Cardiac atrium fibroblast (primary cell): ENCODE measurements around the gene MAP9. TPM values are rescaled to one million over a fixed set of nuclear protein-coding genes. Genes with fewer than 3 reads are reported as not detected.

Source experiments
- total RNA-seq: library from RNA; depleted of rRNA; stranded (reverse); fragments of >200 nt; gene quantifications from 2 replicates; pipeline ENCODE4 v1.2.3, GENCODE V29; 2015

Gene MAP9
- total RNA-seq: 9.7 and 21.7 TPM in 2 replicates

DNA sequence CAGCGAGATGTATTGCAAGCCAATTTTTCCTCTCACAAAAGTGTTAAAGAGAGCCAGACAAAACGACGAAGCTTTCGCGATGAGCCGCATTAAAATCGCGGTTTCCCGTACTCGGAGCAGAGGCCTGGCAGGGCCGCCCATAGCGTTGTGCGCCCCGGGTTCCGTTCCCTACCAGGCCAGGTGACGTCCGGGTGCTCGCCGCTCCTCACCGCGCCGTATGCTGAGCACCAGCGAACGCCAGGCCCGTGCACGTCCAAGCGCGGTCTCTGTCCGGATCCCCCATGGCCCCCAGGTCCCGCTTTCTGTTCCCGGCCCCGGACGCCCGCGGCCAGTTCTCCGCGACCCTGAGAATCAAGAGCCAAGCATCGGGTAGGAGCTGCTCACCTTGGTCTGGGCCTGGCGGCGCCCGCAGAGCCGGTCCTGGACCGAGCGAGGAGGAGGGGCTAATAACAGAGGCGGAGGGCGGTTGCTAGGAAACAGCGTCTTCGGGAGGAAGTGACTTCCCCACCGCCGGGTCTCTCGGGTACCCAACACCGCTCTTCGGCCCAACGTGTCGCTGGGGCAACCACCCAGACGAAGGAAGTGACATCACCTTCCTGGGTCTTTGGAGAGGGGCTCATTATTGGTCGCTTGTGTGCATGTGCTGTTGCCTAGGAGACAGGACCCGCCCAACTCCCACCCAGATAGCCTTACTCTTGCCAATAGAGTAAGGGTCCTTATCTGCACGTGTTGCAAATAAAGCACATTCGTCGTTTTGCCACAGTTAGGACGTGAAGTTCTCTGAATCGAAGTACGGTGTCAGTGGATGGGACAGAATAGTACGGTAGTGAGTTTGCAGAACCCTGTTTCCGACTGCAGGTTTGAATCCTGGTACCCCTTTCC lies at the start of gene MAP9:
Gene MAP9, minus strand, starts transcription at position 579 of the 882 bp plus-strand sequence. CDS start 1,115 bp downstream, outside the sequence.

Other genes with a start within 250 kb of the MAP9 start
- gene NPY2R, start 168.3 kb downstream of the MAP9 start, total RNA-seq: 0.72 and 3.9 TPM in 2 replicates